ENCODE measurements around the gene ABCB7.
"Not testable (repeated sequence)": the region's sequence is repeated elsewhere in the genome, so short reads cannot be mapped to it uniquely, and the experiment has no call there.

The ABCB7 gene

GRCh38 chrX:75131973-75132627, 24.0 kb downstream of the ABCB7 start:
- Histone ChIP-seq H3K4me1 (no peaks in the 10 kb centered on the region), H3K27me3 (no peaks in the 10 kb centered on the region), H3K4me3 (ENCODE audit: low read depth, low read length) (no peak overlapping the region), H3K36me3 (no peaks in the 10 kb centered on the region), H3K9me3 (no peaks in the 10 kb centered on the region)
- no peak for TF ChIP-seq CTCF (IDR thresholded peaks at IDR 0.05; ENCODE audit: low read depth, low read length)
- DNase-seq, result no peak

GRCh38 chrX:75129069-75129468, 27.0 kb downstream of the ABCB7 start:
- not testable (repeated sequence) for H3K9me3 ChIP-seq; DNase-seq; H3K4me1 ChIP-seq; H3K36me3 ChIP-seq; H3K4me3 ChIP-seq (ENCODE audit: low read depth, low read length); H3K27me3 ChIP-seq

- H3K9me3 ChIP-seq, result no peaks in the 10 kb centered on the region
- TF ChIP-seq CTCF (IDR thresholded peaks at IDR 0.05; ENCODE audit: low read depth, low read length), result no peak
- H3K4me1 ChIP-seq, result no peaks in the 10 kb centered on the region
- no peaks in the 10 kb centered on the region for H3K36me3 ChIP-seq
- H3K4me3 ChIP-seq (ENCODE audit: low read depth, low read length), result no peak overlapping the region
- no peaks in the 10 kb centered on the region for H3K27me3 ChIP-seq
- DNase-seq, result no peak
Measured at GRCh38 chrX:75118296-75118695, 37.8 kb downstream of the ABCB7 start.

- no peaks in the 10 kb centered on the region for H3K9me3 ChIP-seq
- no peak for DNase-seq
- no peak for TF ChIP-seq CTCF (IDR thresholded peaks at IDR 0.05; ENCODE audit: low read depth, low read length)
- H3K4me1 ChIP-seq, result no peaks in the 10 kb centered on the region
- H3K27me3 ChIP-seq, result no peaks in the 10 kb centered on the region
- no peaks in the 10 kb centered on the region for H3K36me3 ChIP-seq
- H3K4me3 ChIP-seq (ENCODE audit: low read depth, low read length), result no peak overlapping the region
Measured at GRCh38 chrX:75115707-75116413, 40.2 kb downstream of the ABCB7 start.

GRCh38 chrX:75114638-75115037, 41.4 kb downstream of the ABCB7 start:
- no peak for DNase-seq
- no peak overlapping the region for H3K4me3 ChIP-seq (ENCODE audit: low read depth, low read length)
- H3K9me3 ChIP-seq, result no peaks in the 10 kb centered on the region
- no peaks in the 10 kb centered on the region for H3K27me3 ChIP-seq
- no peaks in the 10 kb centered on the region for H3K36me3 ChIP-seq
- no peak for TF ChIP-seq CTCF (IDR thresholded peaks at IDR 0.05; ENCODE audit: low read depth, low read length)
- H3K4me1 ChIP-seq, result no peaks in the 10 kb centered on the region

- H3K4me3 ChIP-seq (ENCODE audit: low read depth, low read length), result no peak overlapping the region
- no peaks in the 10 kb centered on the region for H3K27me3 ChIP-seq
- DNase-seq, result no peak
- no peaks in the 10 kb centered on the region for H3K9me3 ChIP-seq
- TF ChIP-seq CTCF (IDR thresholded peaks at IDR 0.05; ENCODE audit: low read depth, low read length), result no peak
- no peaks in the 10 kb centered on the region for H3K36me3 ChIP-seq
- no peaks in the 10 kb centered on the region for H3K4me1 ChIP-seq
Measured at GRCh38 chrX:75113664-75114063, 42.4 kb downstream of the ABCB7 start.
